T-helper 17 cell (primary cell): ENCODE results near the gene HIVEP3. TPM values are rescaled to one million over a fixed set of nuclear protein-coding genes. Genes with fewer than 3 reads are reported as not detected.
A peak's percentile ranks its signal among the peaks of the same experiment; 100 is the strongest.

Experiments used
- ATAC-seq: fragments of 150-1000 bp; cut with Tn5 transposase; 2 replicates; pipeline ENCODE4 v1.10.0; 2021; ENCODE audit warnings: mild to moderate bottlenecking, moderate library complexity
- DNase-seq, 3 donors: peaks; one replicate each; pipeline versions ENCODE4 v3.0.0 to v3.0.0-alpha.2; 2020 to 2021
- H3K9me3 ChIP-seq: one replicate; pipeline ENCODE4 v1.7.0; 2013; ENCODE audit warnings: low read length, mild to moderate bottlenecking; ENCODE audit not compliant: control insufficient read depth, poor library complexity, severe bottlenecking
- H3K27ac Mint-ChIP-seq: one replicate; pipeline ENCODE4 v1.8.0; 2022; ENCODE audit warnings: mild to moderate bottlenecking, moderate library complexity, mixed read lengths
- H3K27me3 Mint-ChIP-seq: one replicate; pipeline ENCODE4 v1.8.0; 2022; ENCODE audit warnings: mixed read lengths
- H3K36me3 Mint-ChIP-seq: one replicate; pipeline ENCODE4 v1.8.0; 2022; ENCODE audit warnings: low read depth, mixed read lengths
- H3K4me1 Mint-ChIP-seq: one replicate; pipeline ENCODE4 v1.8.0; 2022; ENCODE audit warnings: mild to moderate bottlenecking, mixed read lengths
- H3K4me3 Mint-ChIP-seq: one replicate; pipeline ENCODE4 v1.8.0; 2022; ENCODE audit warnings: mild to moderate bottlenecking, moderate library complexity, mixed read lengths
- total RNA-seq, 4 donors: library from RNA in 2 of 4; stranded (reverse) in 2 of 4; gene quantifications; one replicate each; pipeline ENCODE4 v1.2.3 and lab custom pipeline; 2022 to 2026

HIVEP3 gene
- total RNA-seq, 2 donors from 2014 or later, result 11.1 to 13.9 TPM

DNA sequence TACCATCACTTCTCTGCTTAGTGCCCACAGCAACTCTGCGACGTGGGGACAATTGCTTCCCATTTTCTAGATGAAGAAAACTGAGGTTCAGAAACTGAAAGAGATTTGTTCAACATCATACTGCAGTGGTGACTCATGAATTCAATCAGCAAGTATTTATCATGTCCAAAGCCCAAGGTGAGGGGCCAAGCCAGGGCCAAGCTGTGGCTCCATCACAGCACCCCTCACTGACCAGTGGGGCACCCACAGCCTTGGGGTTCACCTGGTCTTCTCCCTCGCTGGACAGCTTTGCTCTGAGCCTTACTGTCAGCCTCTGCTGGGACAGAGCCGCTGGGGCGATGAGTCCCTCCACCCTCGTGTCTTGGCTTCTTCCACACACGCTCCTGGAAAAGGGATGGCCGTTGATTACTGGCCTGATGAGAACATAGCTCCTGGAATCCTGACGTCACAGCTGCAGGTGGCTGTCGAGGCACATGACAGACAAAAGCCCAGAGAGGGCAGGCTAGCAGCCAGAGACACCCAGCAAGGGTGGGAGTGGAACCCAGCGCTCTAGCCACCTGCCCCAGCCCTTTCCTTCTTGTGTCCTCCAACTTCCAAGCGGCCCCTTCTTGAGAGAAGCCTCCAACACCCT is 440.5 kb downstream of the HIVEP3 start:
- H3K4me1 Mint-ChIP-seq, result peaks cover 4% of the 10 kb centered on the region
- ATAC-seq, result no peak
- no peak overlapping the region for H3K27ac Mint-ChIP-seq
- peaks cover 10% of the 10 kb centered on the region for H3K27me3 Mint-ChIP-seq
- no peak overlapping the region for H3K4me3 Mint-ChIP-seq
- H3K9me3 ChIP-seq, result no peaks in the 10 kb centered on the region
- H3K36me3 Mint-ChIP-seq, result no peaks in the 10 kb centered on the region
- DNase-seq, result no peak

GRCh38 chr1:41476807-41477361 is 441.8 kb downstream of the HIVEP3 start:
- Mint-ChIP-seq H3K27me3 (peaks cover 17% of the 10 kb centered on the region), H3K4me1 (peaks cover 3% of the 10 kb centered on the region), H3K36me3 (no peaks in the 10 kb centered on the region), H3K27ac (no peak overlapping the region), H3K4me3 (no peak overlapping the region)
- ATAC-seq (no peak), DNase-seq (no peak)
- no peaks in the 10 kb centered on the region for H3K9me3 ChIP-seq

DNA sequence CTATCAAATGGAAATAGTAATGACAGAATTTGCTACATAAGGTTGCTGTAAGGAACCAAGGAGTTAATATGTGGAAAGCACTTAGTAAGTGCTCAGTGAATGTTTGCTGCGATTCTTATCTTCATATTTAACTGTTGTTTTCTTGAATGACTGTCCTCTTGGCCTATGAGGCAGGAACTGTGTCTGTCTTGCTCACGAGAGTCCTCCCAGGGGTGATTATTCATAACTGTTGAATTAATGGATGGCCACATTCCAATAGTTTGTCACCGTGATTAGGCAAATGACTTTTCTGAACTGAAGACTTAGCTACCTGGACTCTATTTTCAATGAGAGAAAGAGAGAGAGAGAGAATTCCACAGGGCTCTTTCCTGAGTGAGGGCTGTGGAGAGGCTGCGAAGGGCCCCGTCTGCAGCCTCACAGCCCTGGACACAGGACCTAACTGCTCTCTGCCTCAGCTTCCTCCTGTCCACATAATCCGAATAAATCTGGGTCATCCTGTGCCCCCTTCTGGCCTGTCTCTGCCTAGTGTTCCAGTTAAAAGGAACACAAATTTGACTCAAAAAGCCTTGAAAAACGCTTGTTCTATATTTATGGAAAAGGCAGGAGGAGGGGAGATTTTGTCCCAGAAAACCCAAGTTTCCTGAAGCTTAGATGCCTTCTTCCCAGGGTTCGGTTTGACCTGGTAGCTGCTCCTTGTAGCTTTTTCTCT is 442.7 kb downstream of the HIVEP3 start:
- Mint-ChIP-seq H3K36me3 (no peaks in the 10 kb centered on the region), H3K27me3 (peaks cover 22% of the 10 kb centered on the region), H3K4me3 (no peak overlapping the region), H3K27ac (no peak overlapping the region), H3K4me1 (peaks cover 3% of the 10 kb centered on the region)
- no peaks in the 10 kb centered on the region for H3K9me3 ChIP-seq
- ATAC-seq, result no peak
- DNase-seq, result no peak

GRCh38 chr1:41475346-41475745 is 443.4 kb downstream of the HIVEP3 start:
- H3K27ac Mint-ChIP-seq, result no peak overlapping the region
- H3K27me3 Mint-ChIP-seq, result peaks cover 27% of the 10 kb centered on the region
- H3K36me3 Mint-ChIP-seq, result no peaks in the 10 kb centered on the region
- ATAC-seq (no peak), DNase-seq (no peak)
- no peak overlapping the region for H3K4me3 Mint-ChIP-seq
- H3K9me3 ChIP-seq, result no peaks in the 10 kb centered on the region
- peaks cover 3% of the 10 kb centered on the region for H3K4me1 Mint-ChIP-seq

- Mint-ChIP-seq H3K36me3 (no peaks in the 10 kb centered on the region), H3K4me3 (no peak overlapping the region), H3K27ac (no peak overlapping the region), H3K4me1 (peaks cover 3% of the 10 kb centered on the region), H3K27me3 (peaks cover 24% of the 10 kb centered on the region)
- H3K9me3 ChIP-seq, result no peaks in the 10 kb centered on the region
- ATAC-seq (no peak), DNase-seq (no peak)
Observed at GRCh38 chr1:41474490-41475271, 444.0 kb downstream of the HIVEP3 start.

DNA sequence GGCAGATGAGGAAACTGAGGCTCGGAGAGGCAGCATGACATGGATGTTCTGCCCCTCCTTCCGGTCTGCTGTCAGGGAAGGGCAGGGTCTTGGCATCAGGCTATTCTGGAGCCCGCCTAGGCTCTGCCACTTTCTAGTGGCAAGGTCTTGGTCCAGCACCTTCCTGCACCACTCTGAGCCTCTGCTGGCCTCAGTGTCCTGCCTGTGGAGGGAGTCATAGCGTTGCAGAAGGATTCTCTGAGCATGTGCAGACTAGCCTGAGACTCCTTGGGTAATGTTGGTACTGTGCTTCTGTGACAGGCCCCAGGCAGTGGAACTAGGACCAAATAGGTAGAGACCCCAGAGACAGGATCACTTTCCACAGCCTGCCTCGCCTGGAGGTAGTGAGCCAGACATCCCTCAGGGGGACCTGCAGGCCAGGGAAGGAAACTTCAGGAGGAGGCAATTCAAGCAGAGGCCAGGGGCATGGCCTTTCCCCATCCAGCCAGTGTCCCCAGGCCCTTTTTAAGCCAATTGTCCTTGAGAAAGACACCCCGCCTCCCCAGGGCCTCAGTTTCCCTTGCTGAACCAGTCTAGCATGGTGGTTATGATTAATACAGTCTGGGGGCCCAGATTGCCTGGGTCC is 444.9 kb downstream of the HIVEP3 start:
- H3K36me3 Mint-ChIP-seq, result no peaks in the 10 kb centered on the region
- H3K27me3 Mint-ChIP-seq, result peaks cover 27% of the 10 kb centered on the region
- no peak overlapping the region for H3K4me3 Mint-ChIP-seq
- H3K4me1 Mint-ChIP-seq, result peaks cover 3% of the 10 kb centered on the region
- H3K9me3 ChIP-seq, result no peaks in the 10 kb centered on the region
- no peak overlapping the region for H3K27ac Mint-ChIP-seq
- ATAC-seq (no peak), DNase-seq (no peak)

GRCh38 chr1:41471658-41472057 is 447.1 kb downstream of the HIVEP3 start:
- H3K4me3 Mint-ChIP-seq, result no peak overlapping the region

GRCh38 chr1:41469706-41470105 is 449.0 kb downstream of the HIVEP3 start:
- peaks cover 39% of the 10 kb centered on the region for H3K27me3 Mint-ChIP-seq
- no peak for DNase-seq
- H3K36me3 Mint-ChIP-seq, result no peaks in the 10 kb centered on the region
- H3K27ac Mint-ChIP-seq, result no peak overlapping the region
- no peak for ATAC-seq
- no peak overlapping the region for H3K4me3 Mint-ChIP-seq
- no peaks in the 10 kb centered on the region for H3K9me3 ChIP-seq
- no peaks in the 10 kb centered on the region for H3K4me1 Mint-ChIP-seq

More at GRCh38 chr1:41471658-41472057, 447.1 kb downstream of the HIVEP3 start:
- no peaks in the 10 kb centered on the region for H3K36me3 Mint-ChIP-seq
- ATAC-seq (no peak), DNase-seq (no peak)
- H3K27me3 Mint-ChIP-seq, result peaks cover 38% of the 10 kb centered on the region
- H3K9me3 ChIP-seq, result no peaks in the 10 kb centered on the region
- H3K4me1 Mint-ChIP-seq, result no peaks in the 10 kb centered on the region
- no peak overlapping the region for H3K27ac Mint-ChIP-seq

- Mint-ChIP-seq H3K27ac (no peak overlapping the region), H3K4me1 (no peaks in the 10 kb centered on the region), H3K36me3 (no peaks in the 10 kb centered on the region), H3K4me3 (no peak overlapping the region), H3K27me3 (peaks cover 48% of the 10 kb centered on the region)
- no peak for ATAC-seq
- H3K9me3 ChIP-seq, result no peaks in the 10 kb centered on the region
- no peak for DNase-seq
Observed at GRCh38 chr1:41468122-41468762, 450.5 kb downstream of the HIVEP3 start.

GRCh38 chr1:41467673-41468072 is 451.0 kb downstream of the HIVEP3 start:
- no peaks in the 10 kb centered on the region for H3K9me3 ChIP-seq
- Mint-ChIP-seq H3K27me3 (peaks cover 43% of the 10 kb centered on the region), H3K4me3 (no peak overlapping the region), H3K27ac (peak overlapping the region; percentile 24), H3K36me3 (no peaks in the 10 kb centered on the region), H3K4me1 (no peaks in the 10 kb centered on the region)
- DNase-seq, result no peak
- ATAC-seq, result no peak

DNA sequence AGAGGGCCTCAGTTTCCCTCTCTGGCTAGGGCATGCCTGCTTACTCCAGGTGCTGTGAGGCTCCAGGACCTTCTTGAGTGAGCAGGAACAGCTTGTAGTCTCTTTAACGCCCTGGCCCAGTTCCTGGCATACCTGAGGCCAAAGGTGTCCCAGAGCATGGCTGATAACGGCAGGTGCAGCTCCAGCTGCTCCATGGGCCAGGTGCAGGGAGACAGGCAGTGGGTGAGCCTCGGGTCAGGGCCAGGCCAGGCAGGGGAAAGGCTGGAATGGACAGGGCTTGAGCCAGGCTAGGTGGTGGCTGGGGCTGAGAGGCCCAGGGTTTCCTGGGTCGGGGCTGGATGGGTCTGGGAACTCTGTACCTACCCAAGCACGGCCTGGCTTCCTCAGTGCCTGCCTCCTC is 452.6 kb downstream of the HIVEP3 start:
- no peaks in the 10 kb centered on the region for H3K9me3 ChIP-seq
- Mint-ChIP-seq H3K36me3 (no peaks in the 10 kb centered on the region), H3K27me3 (peaks cover 32% of the 10 kb centered on the region), H3K4me1 (no peaks in the 10 kb centered on the region), H3K27ac (no peak overlapping the region), H3K4me3 (no peak overlapping the region)
- no peak for ATAC-seq
- no peak for DNase-seq

- ATAC-seq (no peak), DNase-seq (no peak)
- no peaks in the 10 kb centered on the region for H3K36me3 Mint-ChIP-seq
- no peak overlapping the region for H3K27ac Mint-ChIP-seq
- no peak overlapping the region for H3K4me3 Mint-ChIP-seq
- H3K27me3 Mint-ChIP-seq, result peaks cover 30% of the 10 kb centered on the region
- no peaks in the 10 kb centered on the region for H3K4me1 Mint-ChIP-seq
- H3K9me3 ChIP-seq, result no peaks in the 10 kb centered on the region
Observed at GRCh38 chr1:41465741-41466140, 453.0 kb downstream of the HIVEP3 start.
